Kidney (tissue), 14 donors: ENCODE results near the gene ARHGAP42. TPM values are rescaled to one million over a fixed set of nuclear protein-coding genes. Genes with fewer than 3 reads are reported as not detected.

ENCODE experiments used
- DNase-seq, 5 donors: peaks; one replicate each; pipeline ENCODE4 v3.0.0-alpha.2; 2013 to 2020
- FAIRE-seq: peaks from 2 replicates; lab custom pipeline; 2012; peaks lifted over from hg19 to GRCh38; lab: Jason Lieb, UNC
- H3K27ac ChIP-seq, 2 donors: one replicate each; pipeline ENCODE4 v1.7.0; 2013; ENCODE audit warnings: low read depth in 2 of 2, low read length in 2 of 2, inconsistent platforms in 1 of 2
- H3K27me3 ChIP-seq: one replicate; pipeline ENCODE4 v1.7.1; 2013; ENCODE audit warnings: low read length, inconsistent platforms; ENCODE audit not compliant: control insufficient read depth, insufficient read depth
- H3K36me3 ChIP-seq, 3 donors: one replicate each; pipeline versions ENCODE4 v1.7.0 to v1.7.1; 2013; ENCODE audit warnings: low read length in 3 of 3, control low read depth in 1 of 3, inconsistent platforms in 1 of 3; ENCODE audit not compliant: insufficient read depth in 3 of 3, control insufficient read depth in 2 of 3
- H3K4me1 ChIP-seq, 3 donors: one replicate each; pipeline versions ENCODE4 v1.7.0 to v1.7.1; 2013; ENCODE audit warnings: low read length in 3 of 3, inconsistent platforms in 1 of 3, low read depth in 1 of 3; ENCODE audit not compliant: control insufficient read depth in 2 of 3, insufficient read depth in 2 of 3
- H3K4me3 ChIP-seq, 3 donors: one replicate each; pipeline versions ENCODE4 v1.7.0 to v1.8.1; 2013; ENCODE audit warnings: low read length in 3 of 3, control low read depth in 1 of 3, inconsistent platforms in 1 of 3
- H3K9ac ChIP-seq, 3 donors: one replicate each; pipeline versions ENCODE4 v1.7.0 to v1.7.1; 2013; ENCODE audit warnings: low read length in 3 of 3, control low read depth in 1 of 3, inconsistent platforms in 1 of 3
- H3K9me3 ChIP-seq, 3 donors: one replicate each; pipeline versions ENCODE4 v1.7.0 to v1.7.1; 2013; ENCODE audit warnings: low read length in 3 of 3, control low read depth in 1 of 3, inconsistent platforms in 1 of 3; ENCODE audit not compliant: control insufficient read depth in 2 of 3, insufficient read depth in 1 of 3
- intact Hi-C: fragments of 100-400 bp; cut with DNase I; formaldehyde crosslinking; loops from one replicate; pipeline ENCODE4 v1.11.1; 2022
- polyA plus RNA-seq: library from polyadenylated mRNA; stranded (reverse); fragments of 350-450 nt; fragmentation: Illumina TruSeq; extraction: RNeasy Lipid Tissue Mini Kit (QIAGEN cat#74804); gene quantifications from one replicate; pipeline ENCODE4 v1.2.3, GENCODE V29; 2014; ENCODE audit warnings: low read depth, low replicate concordance; ENCODE audit not compliant: insufficient read depth
- total RNA-seq: library from RNA; stranded (reverse); fragmentation: NEBNext Ultra II Directional; extraction: Animal tissue kit (Norgen Biotek cat#: 25700); gene quantifications from one replicate; pipeline ENCODE4 v1.2.1, GENCODE V29; 2021
- TF ChIP-seq, protein P1 (sequence below): IDR thresholded peaks from 3 replicates; pipeline ENCODE4 v1.5.1; 2012; ENCODE audit warnings: mild to moderate bottlenecking, moderate library complexity, borderline replicate concordance; ENCODE audit not compliant: insufficient read depth; ENCODE audit errors: extremely low read depth
- donor health status: control.
- donor health status: control.
- donor health status: control.
- donor health status: control.
- donor health status: control.
- donor health status: DM: yes; HTN: yes; CAD: no.
- donor health status: Normal renal cell carcinoma (clear cell type).

The ARHGAP42 gene
- total and polyA plus RNA-seq, 2 donors from 2014 or later, result 4.2 to 18.9 TPM

DNA sequence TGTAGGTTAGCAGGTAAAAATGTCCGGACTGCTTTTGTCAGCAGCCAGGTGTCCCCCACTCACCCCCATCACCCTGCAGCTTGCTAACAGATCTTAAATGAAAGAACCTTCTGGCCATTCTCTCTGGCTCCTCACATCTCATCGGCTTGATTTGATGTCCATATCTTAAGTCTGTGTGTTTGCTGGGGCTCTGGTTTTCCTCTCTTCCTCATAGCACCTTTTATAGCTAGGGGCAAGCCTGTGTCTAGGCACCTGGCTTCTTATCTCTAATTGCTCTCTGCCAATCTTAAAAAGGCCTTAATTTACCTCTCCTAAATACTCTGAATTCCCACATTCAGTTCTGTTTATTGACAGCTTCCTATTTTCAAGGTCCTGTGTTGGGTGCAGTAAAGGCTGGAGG is 72.0 kb downstream of the ARHGAP42 start:
- Histone ChIP-seq H3K27ac (no peak overlapping the region), H3K4me3 (no peak overlapping the region), H3K27me3 (no peaks in the 10 kb centered on the region), H3K9ac (no peak overlapping the region), H3K4me1 (peaks cover 0 to 2% (median 0%) of the 10 kb centered on the region in 3 donors), H3K36me3 (no peaks in the 10 kb centered on the region), H3K9me3 (no peaks in the 10 kb centered on the region)
- TF ChIP-seq, protein P1, sequence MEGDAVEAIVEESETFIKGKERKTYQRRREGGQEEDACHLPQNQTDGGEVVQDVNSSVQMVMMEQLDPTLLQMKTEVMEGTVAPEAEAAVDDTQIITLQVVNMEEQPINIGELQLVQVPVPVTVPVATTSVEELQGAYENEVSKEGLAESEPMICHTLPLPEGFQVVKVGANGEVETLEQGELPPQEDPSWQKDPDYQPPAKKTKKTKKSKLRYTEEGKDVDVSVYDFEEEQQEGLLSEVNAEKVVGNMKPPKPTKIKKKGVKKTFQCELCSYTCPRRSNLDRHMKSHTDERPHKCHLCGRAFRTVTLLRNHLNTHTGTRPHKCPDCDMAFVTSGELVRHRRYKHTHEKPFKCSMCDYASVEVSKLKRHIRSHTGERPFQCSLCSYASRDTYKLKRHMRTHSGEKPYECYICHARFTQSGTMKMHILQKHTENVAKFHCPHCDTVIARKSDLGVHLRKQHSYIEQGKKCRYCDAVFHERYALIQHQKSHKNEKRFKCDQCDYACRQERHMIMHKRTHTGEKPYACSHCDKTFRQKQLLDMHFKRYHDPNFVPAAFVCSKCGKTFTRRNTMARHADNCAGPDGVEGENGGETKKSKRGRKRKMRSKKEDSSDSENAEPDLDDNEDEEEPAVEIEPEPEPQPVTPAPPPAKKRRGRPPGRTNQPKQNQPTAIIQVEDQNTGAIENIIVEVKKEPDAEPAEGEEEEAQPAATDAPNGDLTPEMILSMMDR, result no peak
- DNase-seq (no peak), FAIRE-seq (no peak)
- intact Hi-C loops, result no loop called here

DNA sequence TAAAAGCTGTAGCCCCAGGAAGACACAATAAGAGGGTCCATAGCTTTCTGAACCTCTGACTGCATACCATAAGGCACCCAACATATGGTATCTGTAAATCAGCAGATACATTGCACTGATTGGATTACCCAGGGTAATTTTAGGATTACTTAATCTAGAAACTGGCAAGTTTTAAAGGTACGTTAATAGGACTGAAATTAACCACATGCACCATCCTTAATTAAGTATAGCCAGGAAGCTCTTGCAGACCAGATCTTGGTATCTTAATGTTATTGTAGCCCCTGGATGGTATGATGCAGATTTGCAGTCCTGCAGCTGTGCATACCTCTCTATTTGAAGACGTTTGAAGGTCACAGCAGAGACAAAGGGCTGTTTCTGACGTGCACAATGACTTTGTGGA is 72.8 kb downstream of the ARHGAP42 start:
- no peak overlapping the region for H3K27ac ChIP-seq
- FAIRE-seq (no peak), DNase-seq (no peak)
- intact Hi-C loops, result no loop called here
- no peak overlapping the region for H3K4me3 ChIP-seq
- H3K36me3 ChIP-seq, result no peaks in the 10 kb centered on the region
- TF ChIP-seq, protein P1, result no peak
- peaks cover 0 to 2% (median 0%) of the 10 kb centered on the region in 3 donors for H3K4me1 ChIP-seq
- H3K27me3 ChIP-seq, result no peaks in the 10 kb centered on the region
- H3K9me3 ChIP-seq, result no peaks in the 10 kb centered on the region
- H3K9ac ChIP-seq, result no peak overlapping the region

DNA sequence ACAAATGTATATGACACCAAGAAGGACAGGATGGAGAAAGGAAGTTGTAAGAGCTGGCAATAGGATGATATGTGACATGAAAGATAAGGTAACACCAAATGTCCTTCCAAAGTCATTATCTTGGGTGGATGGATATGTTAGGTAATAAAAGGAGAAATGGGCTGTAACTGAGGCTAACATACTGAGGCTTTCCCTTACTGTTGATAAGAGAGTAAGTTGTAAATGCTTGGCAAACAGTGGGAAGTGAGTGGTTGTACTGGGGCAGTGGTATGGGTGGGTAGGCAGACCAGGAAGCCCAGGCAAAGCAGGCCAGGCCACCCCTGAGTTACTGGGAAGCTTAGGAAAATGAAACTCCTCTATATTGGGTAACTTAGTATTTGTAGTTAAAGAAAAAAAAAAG is 73.7 kb downstream of the ARHGAP42 start:
- H3K36me3 ChIP-seq, result no peaks in the 10 kb centered on the region
- TF ChIP-seq, protein P1, result no peak
- intact Hi-C loops, result no loop called here
- H3K27me3 ChIP-seq, result no peaks in the 10 kb centered on the region
- no peaks in the 10 kb centered on the region for H3K9me3 ChIP-seq
- no peak overlapping the region for H3K27ac ChIP-seq
- H3K9ac ChIP-seq, result no peak overlapping the region
- H3K4me3 ChIP-seq, result no peak overlapping the region
- no peak for DNase-seq
- no peak for FAIRE-seq
- H3K4me1 ChIP-seq, result peaks cover 0 to 2% (median 0%) of the 10 kb centered on the region in 3 donors

DNA sequence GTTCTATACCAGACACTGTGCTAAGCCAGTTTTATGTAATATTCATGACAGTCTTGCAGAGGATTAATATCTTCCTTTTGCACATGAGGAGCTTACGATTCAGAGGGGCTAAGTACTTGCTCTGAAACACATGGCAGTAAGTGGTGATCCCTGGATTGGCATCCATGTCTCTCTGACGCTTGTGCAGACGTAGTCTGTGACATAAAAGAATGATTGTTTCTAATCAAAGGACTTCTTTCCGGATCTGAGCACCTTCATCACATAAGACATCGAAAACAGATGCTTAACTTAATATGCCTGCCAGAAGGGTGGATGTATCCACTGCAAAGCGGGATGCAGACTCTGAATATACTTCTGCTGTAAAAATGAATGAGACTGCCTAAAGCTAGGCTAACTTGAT is 74.8 kb downstream of the ARHGAP42 start:
- Histone ChIP-seq H3K9ac (no peak overlapping the region), H3K36me3 (no peaks in the 10 kb centered on the region), H3K4me3 (no peak overlapping the region), H3K27me3 (no peaks in the 10 kb centered on the region), H3K27ac (no peak overlapping the region), H3K4me1 (peaks cover 0 to 2% (median 0%) of the 10 kb centered on the region in 3 donors), H3K9me3 (no peaks in the 10 kb centered on the region)
- FAIRE-seq, result no peak
- TF ChIP-seq, protein P1, result no peak
- DNase-seq, result no peak
- intact Hi-C loops, result no loop called here
